ENCODE measurements around the gene TLE5.

GRCh38 chr19:3042621-3043267, 19.6 kb downstream of the TLE5 start:
- TF ChIP-seq POLR2AphosphoS5 (IDR thresholded peaks at IDR 0.05) (no peak), CTCF (IDR thresholded peaks at IDR 0.05) (no peak), POLR2A (IDR thresholded peaks at IDR 0.05) (no peak), EP300 (IDR thresholded peaks at IDR 0.05) (no peak)

All from gastroesophageal sphincter (tissue), 3 donors.